DND-41 (cell line): ENCODE data around the gene BEX3.
A peak's percentile ranks its signal among the peaks of the same experiment; 100 is the strongest.

Experiments used
- ATAC-seq: fragments of 200-7000 bp; cut with Tn5 transposase; 3 replicates; pipeline ENCODE4 v1.9.1; 2021; ENCODE audit warnings: low read depth; ENCODE audit not compliant: insufficient read depth
- DNase-seq: peaks from one replicate; pipeline ENCODE4 v3.0.0-alpha.2; 2020
- H2AFZ ChIP-seq: 2 replicates; pipeline ENCODE4 v1.6.0; 2012; ENCODE audit warnings: low read depth, low read length
- H3K27ac ChIP-seq: 2 replicates; pipeline ENCODE4 v1.5.1; 2012; ENCODE audit warnings: low read length, inconsistent platforms
- H3K27me3 ChIP-seq: fragments of 200-600 bp; sonication (generic); 2 replicates; pipeline ENCODE4 v1.6.0; 2012; ENCODE audit warnings: low read length, mild to moderate bottlenecking, inconsistent platforms; ENCODE audit not compliant: insufficient read depth, poor library complexity
- H3K36me3 ChIP-seq: 2 replicates; pipeline ENCODE4 v1.5.1; 2012; ENCODE audit warnings: low read length, inconsistent platforms; ENCODE audit not compliant: insufficient read depth
- H3K4me1 ChIP-seq: 2 replicates; pipeline ENCODE4 v1.5.1; 2012; ENCODE audit warnings: mild to moderate bottlenecking, low read length; ENCODE audit not compliant: insufficient read depth
- H3K4me2 ChIP-seq: 2 replicates; pipeline ENCODE4 v1.6.0; 2012; ENCODE audit warnings: mild to moderate bottlenecking, moderate library complexity, low read length, inconsistent platforms; ENCODE audit not compliant: insufficient read depth
- H3K4me3 ChIP-seq, 2 experiments: fragments of 200-600 bp in 1 of 2; shearing (Covaris generic) in 1 of 2; 2 replicates each; pipeline ENCODE4 v1.5.1; 2012 to 2016; ENCODE audit warnings: inconsistent platforms in 2 of 2, low read length in 2 of 2, mild to moderate bottlenecking in 2 of 2, low read depth in 1 of 2, moderate library complexity in 1 of 2
- H3K79me2 ChIP-seq: 2 replicates; pipeline ENCODE4 v1.6.0; 2012; ENCODE audit warnings: low read length, inconsistent platforms; ENCODE audit not compliant: insufficient read depth
- H3K9ac ChIP-seq: 2 replicates; pipeline ENCODE4 v1.6.0; 2012; ENCODE audit warnings: low read depth, mild to moderate bottlenecking, inconsistent platforms, low read length, moderate library complexity
- H3K9me3 ChIP-seq: 2 replicates; pipeline ENCODE4 v1.5.1; 2012; ENCODE audit warnings: low read length, moderate library complexity, mild to moderate bottlenecking, inconsistent platforms; ENCODE audit not compliant: insufficient read depth, severe bottlenecking
- H4K20me1 ChIP-seq: 2 replicates; pipeline ENCODE4 v1.6.0; 2012; ENCODE audit warnings: low read length; ENCODE audit not compliant: insufficient read depth
- EZH2 ChIP-seq: IDR thresholded peaks from 3 replicates; pipeline ENCODE4 v1.6.1; 2012; ENCODE audit warnings: borderline replicate concordance, low read depth, mild to moderate bottlenecking, moderate library complexity, low read length, inconsistent platforms; ENCODE audit not compliant: severe bottlenecking
- TF ChIP-seq, protein P1 (sequence below): IDR thresholded peaks from 2 replicates; pipeline ENCODE4 v1.5.1; 2012; ENCODE audit warnings: borderline replicate concordance, low read length, moderate library complexity, mild to moderate bottlenecking; ENCODE audit not compliant: poor library complexity, severe bottlenecking; ENCODE audit errors: extremely low read depth

BEX3 gene

DNA sequence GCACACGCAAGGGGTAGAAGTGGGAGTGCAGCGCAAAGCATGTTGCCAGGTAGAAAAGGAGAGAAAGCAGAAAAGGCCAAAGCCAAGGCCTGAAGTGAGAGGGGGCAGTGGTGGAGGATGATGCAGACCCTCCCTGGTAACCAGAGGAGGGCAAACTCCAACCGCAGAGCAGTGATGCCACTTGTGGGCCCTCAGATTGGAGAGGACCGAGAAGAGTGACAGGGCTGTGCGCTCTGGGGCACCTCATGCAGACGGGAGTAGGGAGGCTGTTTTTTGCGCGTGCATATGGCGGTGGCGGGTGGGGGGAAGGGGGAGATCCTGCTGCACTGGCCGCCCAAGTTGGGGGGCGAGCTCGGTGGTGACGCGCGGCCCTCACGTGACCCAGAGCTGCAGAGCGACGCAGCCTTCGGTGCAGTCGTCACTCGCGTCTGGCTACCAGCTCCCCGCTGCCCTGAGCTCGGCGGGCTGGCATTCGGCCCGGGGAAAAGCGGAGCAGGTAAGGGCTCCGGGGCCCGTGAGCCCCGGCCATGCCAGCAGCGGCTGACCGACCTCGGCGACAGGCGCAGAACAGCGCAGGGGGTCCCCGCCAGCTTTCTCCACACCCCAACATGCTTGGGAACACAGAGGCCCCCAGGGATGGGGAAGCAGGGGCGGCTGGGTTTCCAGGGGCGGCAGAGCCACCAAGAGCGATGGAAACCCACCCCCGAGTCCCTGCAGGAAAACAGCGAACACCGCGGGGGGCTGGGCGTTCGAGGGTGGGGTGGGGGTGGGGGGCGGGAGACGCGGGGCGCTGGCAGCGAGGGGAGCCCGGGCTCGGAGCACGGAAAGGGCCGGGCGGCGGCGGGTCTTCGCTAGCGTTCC is at the start of gene BEX3:
BEX3 (plus strand) TSS at position 421 of the 861 bp plus-strand sequence. CDS start 984 bp downstream, outside the sequence.
- Histone ChIP-seq H3K4me2 (peak within 1 kb of the TSS; percentile 75), H3K9ac (peak within 1 kb of the TSS; percentile 70), H4K20me1 (no peaks in the 10 kb centered on the region), H3K27ac (peak within 1 kb of the TSS; percentile 72), H3K36me3 (peaks cover 12% of the 10 kb centered on the region), H3K4me3 (peak within 1 kb of the TSS; percentile 24 to 69; a peak in 3 of 4 replicates), H3K27me3 (no peaks in the 10 kb centered on the region), H3K4me1 (peaks cover 13% of the 10 kb centered on the region), H3K79me2 (peaks cover 11% of the 10 kb centered on the region; the same call in 1 of the 2 replicates), H2AFZ (peak within 1 kb of the TSS; percentile 96), H3K9me3 (no peaks in the 10 kb centered on the region)
- peak; percentile 69 for DNase-seq
- no peak for TF ChIP-seq EZH2
- TF ChIP-seq, protein P1, sequence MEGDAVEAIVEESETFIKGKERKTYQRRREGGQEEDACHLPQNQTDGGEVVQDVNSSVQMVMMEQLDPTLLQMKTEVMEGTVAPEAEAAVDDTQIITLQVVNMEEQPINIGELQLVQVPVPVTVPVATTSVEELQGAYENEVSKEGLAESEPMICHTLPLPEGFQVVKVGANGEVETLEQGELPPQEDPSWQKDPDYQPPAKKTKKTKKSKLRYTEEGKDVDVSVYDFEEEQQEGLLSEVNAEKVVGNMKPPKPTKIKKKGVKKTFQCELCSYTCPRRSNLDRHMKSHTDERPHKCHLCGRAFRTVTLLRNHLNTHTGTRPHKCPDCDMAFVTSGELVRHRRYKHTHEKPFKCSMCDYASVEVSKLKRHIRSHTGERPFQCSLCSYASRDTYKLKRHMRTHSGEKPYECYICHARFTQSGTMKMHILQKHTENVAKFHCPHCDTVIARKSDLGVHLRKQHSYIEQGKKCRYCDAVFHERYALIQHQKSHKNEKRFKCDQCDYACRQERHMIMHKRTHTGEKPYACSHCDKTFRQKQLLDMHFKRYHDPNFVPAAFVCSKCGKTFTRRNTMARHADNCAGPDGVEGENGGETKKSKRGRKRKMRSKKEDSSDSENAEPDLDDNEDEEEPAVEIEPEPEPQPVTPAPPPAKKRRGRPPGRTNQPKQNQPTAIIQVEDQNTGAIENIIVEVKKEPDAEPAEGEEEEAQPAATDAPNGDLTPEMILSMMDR: no peak
- ATAC-seq: peak; percentile 84

DNA sequence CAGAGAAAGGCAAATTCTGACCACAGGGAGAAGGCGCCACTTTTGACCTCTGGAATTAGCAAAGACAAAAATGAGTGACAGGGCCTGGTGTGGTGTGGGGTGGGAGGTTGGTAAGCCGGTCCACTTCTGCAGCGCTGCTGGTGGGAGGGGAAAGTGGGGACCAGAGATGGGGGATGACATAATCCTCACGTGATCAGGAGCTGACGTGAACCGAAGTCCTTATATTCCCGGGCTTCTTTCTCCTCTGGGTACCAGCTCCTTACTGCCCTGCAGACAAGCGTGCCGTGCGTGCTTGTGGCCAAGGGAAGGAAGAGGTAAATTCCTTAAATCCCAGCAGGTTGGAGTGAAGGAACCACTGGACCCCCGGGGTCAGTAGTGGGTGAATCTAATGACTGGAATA is 46.3 kb upstream of the BEX3 start, which contains the start of gene TCEAL7:
TCEAL7 (plus strand) TSS at position 249 of the 400 bp plus-strand sequence. CDS start 1,165 bp downstream, outside the sequence.
- H4K20me1 ChIP-seq: no peaks in the 10 kb centered on the region
- TF ChIP-seq EZH2: no peak
- H3K27ac ChIP-seq: no peak within 1 kb of the TSS
- ATAC-seq (no peak), DNase-seq (no peak)
- no peaks in the 10 kb centered on the region for H3K36me3 ChIP-seq
- H3K4me3 ChIP-seq: no peak within 1 kb of the TSS
- H2AFZ ChIP-seq: no peak within 1 kb of the TSS
- no peaks in the 10 kb centered on the region for H3K4me1 ChIP-seq
- no peaks in the 10 kb centered on the region for H3K9me3 ChIP-seq
- H3K9ac ChIP-seq: no peak within 1 kb of the TSS
- H3K4me2 ChIP-seq: no peak within 1 kb of the TSS
- H3K79me2 ChIP-seq: no peaks in the 10 kb centered on the region
- H3K27me3 ChIP-seq: no peaks in the 10 kb centered on the region

DNA sequence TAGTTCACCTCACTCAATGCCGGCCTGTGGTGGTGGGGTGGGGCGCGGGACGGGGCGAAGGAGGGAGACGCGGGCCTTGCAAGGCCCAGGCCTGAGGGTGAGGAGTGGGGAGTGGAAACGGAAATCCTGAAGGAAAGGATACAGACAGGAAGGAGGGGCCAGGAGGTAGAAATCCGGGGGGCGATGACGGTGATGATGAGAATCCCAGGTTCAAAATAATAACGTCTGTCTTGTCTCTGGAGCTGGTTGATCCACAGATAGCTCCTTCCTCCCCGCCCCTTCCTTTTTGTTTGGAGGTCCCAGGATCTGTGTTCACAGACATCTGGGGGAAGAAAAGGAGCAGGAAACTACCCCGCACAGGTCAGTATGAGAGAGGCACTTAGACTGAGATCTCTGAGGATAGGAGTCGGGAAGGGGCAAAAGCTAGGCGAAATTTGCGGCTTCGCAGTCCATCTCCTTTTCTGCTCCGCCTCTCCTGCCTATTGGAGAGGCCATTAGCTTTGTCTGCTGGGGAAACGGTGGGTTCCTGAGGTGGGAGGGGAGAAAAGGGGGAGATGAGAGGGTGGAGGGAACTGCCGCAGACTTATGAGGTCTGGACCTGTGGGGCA is 45.6 kb upstream of the BEX3 start:
- H4K20me1 ChIP-seq: no peaks in the 10 kb centered on the region
- H3K9me3 ChIP-seq: no peaks in the 10 kb centered on the region
- no peak overlapping the region for H3K4me2 ChIP-seq
- no peaks in the 10 kb centered on the region for H3K27me3 ChIP-seq
- no peak overlapping the region for H3K27ac ChIP-seq
- TF ChIP-seq, protein P1: no peak
- TF ChIP-seq EZH2: no peak
- H3K4me1 ChIP-seq: no peaks in the 10 kb centered on the region
- no peak for DNase-seq
- no peaks in the 10 kb centered on the region for H3K79me2 ChIP-seq
- no peak for ATAC-seq
- H2AFZ ChIP-seq: no peak overlapping the region
- no peak overlapping the region for H3K4me3 ChIP-seq
- H3K36me3 ChIP-seq: no peaks in the 10 kb centered on the region
- no peak overlapping the region for H3K9ac ChIP-seq

DNA sequence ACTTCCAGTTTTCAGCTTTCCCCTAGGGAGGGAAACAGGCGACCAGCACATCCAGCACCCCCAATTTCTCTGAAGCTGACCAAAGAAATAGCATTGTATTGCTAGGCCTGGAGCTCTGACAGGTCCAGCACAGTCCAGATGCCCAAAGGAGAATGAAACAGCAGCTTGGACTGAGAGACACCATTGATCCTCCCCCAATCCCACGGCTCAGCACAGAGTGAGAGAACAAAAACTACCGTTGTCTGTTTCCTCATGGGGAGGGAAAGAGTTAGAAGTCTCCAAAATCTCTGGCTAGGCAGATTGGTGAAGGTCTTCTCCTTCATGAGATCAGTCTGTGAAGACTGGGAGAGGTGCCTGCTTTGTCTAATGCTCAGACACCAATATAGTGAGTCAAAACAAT is 37.7 kb upstream of the BEX3 start:
- Histone ChIP-seq H3K79me2 (no peaks in the 10 kb centered on the region), H3K36me3 (no peaks in the 10 kb centered on the region), H4K20me1 (no peaks in the 10 kb centered on the region), H3K4me2 (no peak overlapping the region), H3K9me3 (no peaks in the 10 kb centered on the region), H2AFZ (no peak overlapping the region), H3K9ac (no peak overlapping the region), H3K4me3 (no peak overlapping the region), H3K4me1 (no peaks in the 10 kb centered on the region), H3K27ac (no peak overlapping the region), H3K27me3 (peaks cover 6% of the 10 kb centered on the region)
- ATAC-seq (no peak), DNase-seq (no peak)
- no peak for TF ChIP-seq EZH2
- TF ChIP-seq, protein P1: no peak
